Measurements from ENCODE around the gene COL2A1.
"Not testable (repeated sequence)": the region's sequence is repeated elsewhere in the genome, so short reads cannot be mapped to it uniquely, and the experiment has no call there.

COL2A1 gene

DNA sequence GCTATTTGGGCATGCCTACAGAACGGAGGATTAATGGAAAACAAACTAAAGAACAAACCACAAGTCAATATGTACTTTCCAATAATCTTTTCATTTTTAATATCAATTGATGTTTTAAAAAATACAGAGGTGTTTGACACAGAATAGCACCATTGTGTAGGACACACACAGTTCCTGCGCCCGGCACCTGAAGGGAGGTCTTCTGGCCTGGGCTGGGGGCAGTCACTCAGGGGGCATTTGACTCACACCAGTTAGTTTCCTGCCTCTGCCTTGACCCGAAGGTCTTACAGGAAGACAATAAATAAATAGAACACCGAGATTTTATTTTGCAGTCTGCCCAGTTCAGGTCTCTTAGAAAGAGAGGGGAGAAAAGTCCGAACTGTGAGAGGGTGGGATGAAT lies 31.4 kb downstream of the COL2A1 start:
- DNase-seq, result no peak

DNA sequence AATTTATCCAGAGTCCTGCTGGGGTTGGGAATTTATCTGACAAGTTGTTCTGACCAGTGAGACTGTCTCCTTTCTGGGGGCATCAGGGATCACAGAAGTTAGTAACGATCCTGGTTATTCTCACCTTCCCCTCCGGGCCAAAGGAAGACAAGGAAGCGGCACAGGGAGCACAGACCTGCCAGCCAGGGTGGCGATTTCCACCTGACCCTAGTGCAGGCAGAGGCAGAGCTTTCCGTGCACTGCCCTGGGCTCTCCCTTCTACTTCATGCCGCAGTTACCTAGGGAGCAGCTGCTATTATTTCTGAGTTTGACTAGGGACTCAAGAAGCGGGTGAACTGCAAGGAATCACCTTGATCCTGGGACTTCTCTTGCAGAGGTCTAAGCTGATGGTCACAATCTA lies 33.4 kb downstream of the COL2A1 start:
- no peak for DNase-seq

DNA sequence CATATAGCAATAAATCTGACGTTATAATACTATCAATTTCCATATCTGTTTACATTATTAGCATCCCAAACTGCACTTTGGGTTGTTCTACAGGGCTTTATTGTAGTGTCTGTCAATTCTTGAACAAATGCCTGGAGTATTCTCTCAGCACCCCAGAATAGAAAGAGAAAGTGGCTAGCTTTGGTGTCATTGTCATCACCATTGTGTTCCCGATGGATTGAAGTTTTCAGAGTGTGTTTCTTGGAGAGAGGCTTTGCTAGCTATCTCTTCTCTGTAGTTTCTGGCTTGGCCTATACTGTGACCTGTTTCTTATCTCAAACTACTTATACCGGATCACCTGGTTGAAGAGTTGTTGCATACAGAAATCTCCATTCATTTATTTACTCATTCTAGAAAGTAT lies 34.4 kb downstream of the COL2A1 start:
- DNase-seq, result no peak

DNA sequence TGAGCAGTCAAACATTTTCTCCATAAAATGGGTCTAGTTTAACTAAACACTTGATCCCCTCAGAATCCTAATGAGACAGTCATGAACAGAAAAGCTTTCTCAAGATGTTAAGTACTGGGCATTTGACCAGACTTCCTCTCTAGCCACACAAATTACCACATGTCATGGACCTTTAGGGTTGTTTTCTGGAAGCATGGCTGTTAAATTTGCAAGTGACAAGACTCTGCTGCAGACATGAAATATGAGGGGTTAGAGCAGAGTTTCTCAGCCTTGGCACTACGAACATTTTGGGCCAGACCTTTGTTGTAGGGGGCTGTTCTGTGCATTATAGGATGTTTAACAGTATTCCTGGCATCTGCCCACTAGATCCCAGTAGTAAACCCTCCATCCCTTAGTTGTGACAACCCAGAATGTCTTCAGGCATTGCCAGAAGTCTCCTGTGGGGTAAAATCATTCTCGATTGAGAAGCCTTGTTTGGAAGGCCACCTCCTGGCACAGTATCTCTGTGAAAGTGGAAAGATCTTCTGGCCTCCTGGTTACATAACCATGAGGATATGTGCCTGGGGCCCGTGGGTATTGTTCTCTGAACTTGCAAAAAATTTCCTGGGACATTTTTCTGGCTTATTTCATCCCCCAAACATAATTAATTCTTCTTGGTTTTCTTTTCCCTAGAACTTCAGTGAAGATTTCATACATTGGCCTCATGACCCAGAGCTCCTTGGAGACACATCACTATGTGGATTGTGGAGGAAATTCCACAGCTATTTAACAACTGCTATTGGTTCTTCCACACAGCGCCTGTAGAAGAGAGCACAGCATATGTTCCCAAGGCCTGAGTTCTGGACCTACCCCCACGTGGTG lies 36.6 kb downstream of the COL2A1 start:
- DNase-seq, result no peak

DNA sequence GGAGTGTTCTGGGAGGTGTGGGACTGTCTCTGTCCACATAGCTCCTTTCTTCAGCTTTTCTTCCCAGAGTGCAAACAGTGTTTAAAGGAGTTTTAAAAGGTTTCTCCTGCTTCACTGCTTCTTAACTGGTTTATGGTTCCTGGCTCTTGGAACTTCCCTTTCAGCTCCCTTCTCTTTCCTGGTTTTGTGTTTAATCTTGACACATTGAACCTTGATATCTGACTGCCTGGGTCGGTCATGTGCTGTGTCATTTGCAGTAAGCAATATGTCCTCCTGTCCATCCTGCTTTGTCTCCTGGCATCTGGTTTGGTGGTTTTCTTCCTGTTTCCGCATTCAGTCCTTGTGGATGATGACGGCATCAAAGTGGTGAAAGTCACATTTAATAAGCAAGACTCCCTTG lies 38.7 kb downstream of the COL2A1 start:
- DNase-seq, result no peak

DNA sequence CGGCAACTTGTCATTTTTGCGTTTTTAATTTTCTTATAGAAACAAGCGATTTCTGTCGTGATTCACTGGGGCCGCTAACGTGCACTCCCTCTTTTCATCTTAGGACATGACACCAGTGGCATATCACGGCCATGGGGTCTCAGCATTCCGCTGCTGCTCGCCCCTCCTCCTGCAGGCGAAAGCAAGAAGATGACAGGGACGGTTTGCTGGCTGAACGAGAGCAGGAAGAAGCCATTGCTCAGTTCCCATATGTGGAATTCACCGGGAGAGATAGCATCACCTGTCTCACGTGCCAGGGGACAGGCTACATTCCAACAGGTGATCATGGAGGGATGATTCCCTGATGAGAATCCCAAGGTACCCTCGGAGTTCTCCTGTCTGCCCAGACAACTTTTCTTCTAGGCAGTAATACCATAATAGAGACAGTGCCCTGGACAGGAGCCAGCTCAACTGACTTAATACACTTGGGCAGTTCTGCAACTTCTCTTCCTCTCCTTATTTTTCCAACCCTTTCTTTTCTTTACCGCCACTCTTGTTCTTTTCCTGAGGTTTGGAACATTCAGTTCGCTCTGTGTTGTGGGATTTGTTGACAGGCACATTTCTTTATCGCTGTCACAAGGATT lies 40.1 kb downstream of the COL2A1 start:
- DNase-seq, result peak; percentile 12

DNA sequence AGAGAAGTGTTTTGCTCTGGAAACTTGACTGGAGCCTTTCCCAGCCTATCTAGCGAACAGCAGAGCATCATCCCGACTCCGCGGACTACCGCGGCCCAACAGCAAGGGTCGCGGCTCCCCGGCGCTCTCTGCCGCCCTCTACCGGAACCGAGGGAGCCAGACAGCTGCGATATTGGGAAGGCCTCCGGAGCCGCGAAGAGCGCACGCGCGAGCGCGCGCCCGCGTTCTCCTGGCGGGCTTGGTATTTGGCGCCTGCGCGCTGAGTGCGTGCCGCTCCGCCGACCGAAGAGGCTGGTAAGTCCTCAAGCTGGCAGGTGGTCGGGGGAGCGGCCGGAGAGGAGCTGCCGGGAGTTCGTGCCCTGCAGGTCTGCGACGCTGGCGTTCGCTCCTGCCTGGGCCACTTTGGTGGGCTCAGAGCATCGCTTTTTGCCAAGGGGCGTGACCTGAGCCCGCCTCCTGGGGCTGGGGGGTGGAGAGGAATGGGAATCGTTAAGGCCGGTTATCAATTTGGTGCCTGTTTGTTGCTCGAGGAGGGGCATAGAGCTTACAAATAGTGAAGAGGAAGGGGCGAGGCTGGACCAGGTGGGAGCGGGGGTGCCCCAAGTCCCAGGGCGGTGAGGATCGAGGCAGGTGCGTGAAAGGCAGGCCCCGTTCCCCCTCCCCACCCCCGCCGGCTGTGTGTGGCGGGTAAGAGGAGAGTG lies 40.8 kb downstream of the COL2A1 start, which contains the start of gene TMEM106C:
Gene TMEM106C, plus strand, starts transcription at position 257 of the 701 bp plus-strand sequence. CDS start 641 bp downstream, outside the sequence.
- DNase-seq, result peak; percentile 90

DNA sequence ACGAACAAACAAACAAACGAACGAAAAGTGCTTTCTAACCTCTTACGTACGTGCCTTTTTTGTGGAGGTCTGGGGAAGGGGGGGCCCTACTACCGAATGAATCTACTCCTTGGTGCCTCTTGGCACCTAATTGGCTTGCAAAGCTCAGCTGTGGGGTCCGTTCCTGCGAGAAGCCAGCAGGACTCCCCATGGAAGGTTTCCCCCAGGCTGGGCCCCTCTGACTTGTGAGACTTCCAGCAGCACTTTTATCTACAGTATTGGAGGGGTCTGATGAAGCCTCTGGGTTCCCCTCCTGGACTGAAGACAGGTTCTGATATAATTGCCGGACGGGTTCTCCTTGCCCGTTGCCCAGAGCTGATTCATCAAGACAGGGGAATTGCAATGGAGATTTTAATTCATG lies 42.1 kb downstream of the COL2A1 start:
- no peak for DNase-seq

DNA sequence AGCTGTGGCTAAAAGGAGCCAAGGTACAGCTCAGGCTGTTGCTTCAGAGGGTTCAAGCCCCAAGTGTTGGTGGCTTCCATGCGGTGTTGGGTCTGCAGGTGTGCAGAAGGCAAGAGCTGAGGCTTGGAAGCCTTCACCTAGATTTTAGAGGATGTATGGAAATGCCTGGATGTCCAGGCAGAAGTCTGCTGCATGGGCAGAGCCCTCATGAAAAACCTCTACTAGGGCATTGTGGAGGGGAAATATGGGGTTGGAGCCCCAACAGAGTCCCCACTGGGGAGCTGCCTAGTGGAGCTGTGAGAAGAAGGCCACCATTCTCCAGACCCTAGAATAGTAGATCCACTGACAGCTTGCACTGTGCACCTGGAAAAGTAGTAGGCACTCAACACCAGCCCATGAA lies 46.6 kb downstream of the COL2A1 start:
- DNase-seq, result not testable (repeated sequence)

DNA sequence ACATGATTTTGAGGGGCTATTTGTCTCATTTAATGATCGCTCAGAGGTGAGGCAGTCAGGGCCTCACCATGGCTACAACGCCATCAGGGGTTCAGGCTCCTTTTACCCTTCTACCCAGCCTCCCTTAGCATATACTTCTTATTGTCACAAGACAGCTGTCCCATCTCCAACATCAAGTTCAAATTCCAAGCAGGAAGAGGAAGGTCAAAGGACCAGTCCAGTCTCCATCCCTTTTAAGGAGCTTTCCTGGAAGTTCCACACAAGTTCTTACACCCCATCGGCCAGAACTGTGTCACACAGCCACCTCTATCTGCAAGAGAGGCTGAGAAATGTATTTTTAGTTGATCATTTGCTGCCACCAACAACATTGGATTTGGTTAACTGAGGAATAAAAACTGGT lies 49.2 kb downstream of the COL2A1 start:
- no peak for DNase-seq

DNA sequence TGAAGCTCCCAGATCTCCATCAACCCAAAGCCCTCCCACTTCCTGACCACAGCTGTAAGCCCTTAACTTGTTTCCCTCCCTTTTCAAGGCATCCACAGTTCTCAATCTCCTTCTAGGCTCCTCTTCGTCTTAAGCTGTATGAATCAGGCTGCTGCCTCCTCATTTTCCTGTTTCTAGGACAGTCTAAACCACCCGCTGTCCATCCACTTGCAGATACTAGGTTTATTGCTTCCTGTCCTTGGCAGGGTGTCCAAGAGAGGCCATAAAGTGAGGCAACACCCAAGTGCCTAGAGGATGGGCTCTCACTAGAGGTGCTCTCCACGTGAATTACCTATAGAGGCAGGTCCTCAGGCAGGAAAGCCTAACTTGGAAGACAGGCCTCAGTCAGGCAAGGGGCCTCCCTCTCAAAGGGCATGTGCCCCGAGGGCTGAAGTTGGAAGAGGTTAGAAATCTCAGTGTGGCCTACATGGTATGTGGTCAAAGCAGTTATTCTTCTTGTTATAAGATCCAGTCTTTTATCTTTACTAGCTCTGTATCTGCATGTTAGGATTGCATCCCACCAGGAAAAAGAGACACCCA lies 49.7 kb downstream of the COL2A1 start:
- no peak for DNase-seq

DNA sequence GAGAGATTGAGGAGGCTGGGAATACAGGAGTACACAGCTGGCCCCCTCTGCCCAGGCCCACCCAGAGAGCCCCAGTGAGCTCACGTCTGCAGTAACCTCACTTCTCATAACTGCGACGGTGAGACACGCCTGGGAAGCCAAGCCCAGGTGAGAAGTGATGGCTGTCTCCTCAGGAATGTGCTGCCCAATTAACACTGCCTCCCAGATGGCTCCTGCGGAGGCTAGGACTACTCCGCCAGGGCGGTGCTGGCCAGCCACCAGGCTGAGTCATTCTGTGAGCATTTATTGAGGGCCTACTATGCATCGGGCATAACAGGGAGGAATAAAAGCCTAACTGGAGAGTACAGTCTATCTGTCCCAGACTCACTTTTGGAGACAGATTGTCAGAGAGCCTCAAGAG lies 50.2 kb downstream of the COL2A1 start:
- no peak for DNase-seq

DNA sequence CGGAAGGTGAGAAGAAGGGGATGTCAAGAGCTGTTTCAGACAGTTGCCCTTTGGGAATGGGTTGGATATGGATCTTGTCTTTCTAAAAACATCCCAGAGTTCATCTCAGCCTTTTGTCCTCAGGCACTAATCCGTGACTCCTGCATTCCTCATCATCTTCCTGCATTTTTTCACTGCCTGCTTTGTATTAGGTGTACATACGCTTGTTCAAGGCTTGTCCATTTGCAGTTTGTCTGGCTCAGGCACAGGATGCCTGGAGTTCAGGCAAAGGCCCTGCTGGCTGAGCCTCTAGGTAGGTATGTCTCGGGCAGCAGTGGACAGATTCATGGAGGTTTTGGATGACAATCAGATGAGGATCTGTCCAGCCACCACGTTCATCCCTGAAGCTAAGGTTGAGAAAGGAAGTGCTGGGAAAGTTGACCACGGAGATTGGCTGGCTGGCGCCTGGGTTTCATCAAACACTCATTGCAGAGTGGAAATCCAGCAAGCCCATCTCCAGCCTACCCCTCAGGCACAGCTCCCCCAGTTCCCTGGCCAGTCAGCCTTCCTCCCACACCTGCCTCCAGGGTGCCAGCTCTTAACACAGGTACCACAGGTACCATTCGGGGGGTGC lies 53.3 kb downstream of the COL2A1 start:
- DNase-seq, result no peak

DNA sequence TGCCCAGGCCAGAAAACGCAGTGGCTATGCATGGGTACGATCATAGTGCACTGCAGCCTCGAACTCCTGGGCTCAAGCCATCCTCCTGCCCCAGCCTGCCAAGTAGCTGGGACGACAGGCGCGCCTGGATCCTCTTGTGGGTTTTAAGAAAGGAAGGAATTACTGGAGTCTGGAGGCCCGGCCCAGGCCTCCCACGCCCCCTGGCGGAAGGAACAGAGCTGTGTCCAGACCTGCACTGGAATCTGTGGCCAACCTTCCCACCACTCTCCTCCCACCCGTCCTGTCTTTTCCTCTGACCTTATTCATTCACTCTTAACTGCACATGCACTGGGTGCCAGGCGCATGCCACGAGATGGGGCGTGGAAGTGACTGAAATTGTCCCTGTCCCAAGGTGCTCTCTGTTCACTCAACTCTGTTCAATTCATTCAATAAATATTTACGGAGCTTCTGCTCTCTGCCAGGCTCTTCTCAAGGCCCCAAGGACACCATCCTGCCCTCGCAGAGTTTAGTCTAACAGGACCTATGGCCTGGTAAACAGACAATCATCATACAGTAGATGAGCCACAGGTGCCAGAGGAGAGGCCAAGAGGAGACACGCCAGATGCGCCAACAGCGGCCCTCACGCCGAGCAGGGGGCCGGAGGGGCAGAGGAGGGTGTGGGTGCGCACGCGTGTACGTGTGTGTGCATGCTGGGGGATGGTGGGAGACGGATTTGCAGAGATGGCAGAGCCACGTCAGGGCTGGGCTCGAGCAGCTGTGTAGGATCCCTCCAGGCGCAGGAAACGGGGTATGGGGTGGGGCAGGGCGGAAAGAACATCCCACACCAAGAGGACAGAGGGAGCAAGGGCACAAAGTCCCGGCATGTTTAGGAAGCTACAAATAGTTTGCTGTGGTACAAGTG lies 54.6 kb downstream of the COL2A1 start:
- DNase-seq, result peak; percentile 48

DNA sequence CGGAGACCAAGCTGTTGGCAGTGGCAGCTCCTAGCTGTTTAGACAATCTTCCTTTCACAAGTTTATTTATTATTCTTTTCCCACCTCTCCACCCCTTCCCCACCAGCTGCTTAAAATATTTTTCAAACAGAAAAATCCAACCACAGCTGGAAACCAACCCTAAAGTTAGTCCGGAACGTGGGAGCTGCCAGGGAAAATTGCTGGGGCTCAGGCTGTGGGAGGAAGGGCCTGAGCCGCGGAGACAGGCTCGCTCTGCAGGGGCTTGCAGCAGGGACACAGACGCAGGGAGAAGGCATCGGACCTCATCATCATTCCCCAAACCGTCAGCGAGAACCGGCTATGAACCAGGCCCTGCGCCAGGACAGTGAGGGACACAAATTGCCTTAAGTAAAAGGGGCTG lies 56.9 kb downstream of the COL2A1 start:
- no peak for DNase-seq

DNA sequence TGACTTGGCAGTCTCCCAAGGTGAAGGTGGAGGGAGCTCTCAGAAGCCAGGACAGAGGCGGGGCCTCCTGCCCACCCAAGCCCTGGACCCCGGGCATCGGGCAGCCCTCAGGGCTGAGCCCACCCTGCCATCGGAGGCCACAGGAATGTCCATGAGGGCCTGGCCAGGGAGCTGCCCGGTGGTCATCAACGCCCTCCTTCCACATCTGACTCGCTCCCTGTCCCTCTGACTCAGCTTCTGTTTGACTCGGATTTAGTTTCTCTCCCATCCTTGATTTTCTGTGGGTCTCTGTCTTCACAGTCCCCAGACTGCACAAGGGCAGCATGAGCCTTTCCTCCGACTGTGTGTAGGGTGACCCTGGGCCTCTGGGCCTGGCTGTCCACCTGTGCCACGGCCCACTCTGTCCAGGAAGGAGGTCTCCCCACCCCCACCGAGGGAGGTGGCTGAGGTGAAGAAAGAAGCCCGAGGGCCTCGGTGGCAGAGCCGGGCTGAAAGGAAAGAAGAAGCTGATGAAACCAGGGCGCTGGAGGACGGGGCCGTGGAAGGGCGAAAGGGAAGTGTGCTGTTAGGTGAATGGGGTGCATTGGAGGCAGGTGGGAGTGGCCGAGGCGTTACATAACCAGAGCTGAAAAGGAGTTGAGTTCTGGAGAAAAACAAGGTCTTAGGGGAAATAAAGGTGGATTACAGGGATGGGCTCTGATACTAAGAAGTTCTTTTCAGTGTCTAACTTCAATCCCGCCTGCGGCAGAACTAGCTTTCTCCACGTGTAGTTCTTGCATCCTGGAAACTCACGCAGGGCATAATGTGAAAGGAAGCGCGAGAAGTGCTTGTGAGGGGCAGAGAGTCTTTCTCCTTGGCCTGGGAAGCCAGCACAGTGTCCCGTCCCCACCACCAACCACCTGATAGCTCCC lies 57.6 kb downstream of the COL2A1 start:
- DNase-seq, result no peak

DNA sequence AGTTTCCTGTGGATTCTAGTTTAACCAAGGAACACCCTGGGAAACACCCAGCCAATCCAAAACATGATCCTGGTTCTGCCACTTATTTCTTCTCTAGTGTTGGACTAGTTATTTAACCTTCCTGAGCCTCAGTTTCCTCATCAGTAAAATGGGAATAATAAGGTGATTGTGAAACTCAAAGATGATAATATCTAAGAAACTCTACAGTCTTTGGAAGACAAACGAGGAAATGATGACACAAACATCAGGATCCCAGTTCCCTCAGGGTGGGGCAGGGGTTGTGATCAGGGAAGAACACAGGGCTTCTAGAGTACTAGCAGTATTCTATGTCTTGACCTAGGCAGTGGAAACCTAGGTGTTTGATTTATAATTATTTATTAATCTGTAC lies 58.9 kb downstream of the COL2A1 start:
- DNase-seq, result no peak

DNA sequence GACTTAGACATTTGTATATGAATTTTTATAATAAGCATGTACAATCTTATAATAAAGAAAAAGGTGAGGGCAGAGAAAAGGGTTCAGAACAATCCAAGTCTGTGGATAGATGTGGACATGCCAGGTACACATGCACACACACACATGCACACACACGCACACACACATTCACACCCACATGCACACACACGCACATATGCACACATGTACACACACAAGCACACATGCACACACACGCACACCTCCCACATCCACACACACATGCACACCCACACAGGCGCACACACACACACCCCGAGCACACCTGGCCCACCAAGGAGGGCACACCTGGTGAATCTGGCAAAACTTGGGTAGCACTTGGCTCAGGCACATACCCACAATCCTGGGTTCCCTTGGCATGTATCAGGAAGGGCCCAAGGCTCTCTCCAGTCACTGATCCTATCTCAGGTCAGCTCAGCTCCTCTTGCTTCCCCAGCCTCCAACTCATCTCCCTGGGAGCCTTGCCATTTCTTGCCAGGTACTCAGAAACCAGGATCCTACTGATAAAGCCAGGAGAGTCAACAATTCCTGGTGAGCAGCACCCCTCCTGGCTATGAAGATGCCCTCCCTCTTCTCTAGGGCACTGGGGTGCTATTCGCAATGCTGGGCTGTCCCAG lies 59.5 kb downstream of the COL2A1 start:
- no peak for DNase-seq

DNA sequence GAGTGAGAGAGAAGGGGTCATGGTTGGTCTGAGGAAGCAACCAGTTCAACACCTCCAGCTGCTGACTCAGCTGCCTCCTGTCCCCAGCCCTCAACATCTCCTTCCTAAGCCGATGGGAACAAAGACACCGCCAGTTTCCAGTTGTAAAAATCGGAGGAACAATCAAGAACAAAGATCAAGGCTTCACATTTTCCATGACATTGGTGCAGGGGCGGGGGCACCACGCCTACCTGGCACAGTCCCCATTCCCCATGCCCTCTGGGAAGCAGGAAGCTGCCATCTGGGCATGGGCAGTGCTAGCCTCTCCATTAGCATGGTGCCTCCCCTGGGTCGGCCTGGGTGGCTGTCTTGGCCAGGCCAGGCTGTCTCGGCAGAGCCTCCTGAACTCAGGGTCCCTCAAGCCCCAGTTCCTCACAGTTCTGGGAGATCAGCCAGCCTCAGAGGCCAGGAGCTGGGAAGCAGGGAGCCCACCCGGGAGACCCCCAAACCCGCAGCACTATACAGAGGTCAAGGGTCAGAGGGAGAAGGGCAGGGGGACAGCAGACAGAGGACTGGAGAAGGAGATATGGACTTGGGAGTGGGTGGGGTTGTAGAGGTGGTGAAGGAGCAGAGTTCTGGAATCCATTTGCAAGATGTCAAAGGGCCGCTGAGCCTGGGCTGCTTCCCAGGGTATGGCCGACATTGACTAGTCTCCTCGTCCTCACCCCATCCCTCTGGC lies 60.5 kb downstream of the COL2A1 start:
- no peak for DNase-seq
